ENCODE results near the gene GLMP. TPM values are rescaled to one million over a fixed set of nuclear protein-coding genes. Genes with fewer than 3 reads are reported as not detected.
A peak's percentile ranks its signal among the peaks of the same experiment; 100 is the strongest.

Gene GLMP
- total RNA-seq, 1 donor from 2014 or later, result 67.1 TPM

- no peak for DNase-seq (ENCODE audit: low spot score)
Measured at GRCh38 chr1:156285437-156285836, 10.0 kb downstream of the GLMP start.

GRCh38 chr1:156284757-156285156 is 10.7 kb downstream of the GLMP start:
- DNase-seq (ENCODE audit: low spot score), result no peak

DNA sequence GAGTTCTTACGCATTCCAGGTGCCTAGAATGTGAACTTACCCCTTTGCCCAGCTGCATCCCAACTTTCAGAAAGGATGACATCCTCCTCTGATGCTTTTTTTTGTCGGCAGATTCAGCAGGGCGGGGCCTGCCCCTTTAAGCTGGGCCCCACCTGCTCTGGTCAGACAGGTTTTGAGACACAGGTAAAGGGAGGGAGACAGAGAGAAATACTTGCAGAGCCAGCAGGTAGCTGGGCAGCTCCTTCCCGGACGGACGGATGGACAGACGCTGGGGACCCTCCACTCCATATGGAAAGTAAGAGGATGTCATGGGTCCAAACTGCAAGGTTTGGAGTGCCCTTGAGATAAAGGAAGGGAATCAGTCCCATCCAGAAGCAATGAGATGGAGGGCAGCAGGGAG is 11.4 kb downstream of the GLMP start, which contains the start of gene TMEM79:
Gene TMEM79, plus strand, starts transcription at position 214 of the 400 bp plus-strand sequence. CDS start 902 bp downstream, outside the sequence.
- no peak for DNase-seq (ENCODE audit: low spot score)

- DNase-seq (ENCODE audit: low spot score), result no peak
Measured at GRCh38 chr1:156283521-156283920, 12.0 kb downstream of the GLMP start.

GRCh38 chr1:156282479-156283222 is 12.8 kb downstream of the GLMP start, which contains the start of gene SMG5:
TSS of gene SMG5 (minus strand) at chr1:156282825. CDS start at chr1:156282680, 145 bp downstream.
- DNase-seq (ENCODE audit: low spot score), result peak; percentile 98

GRCh38 chr1:156281693-156282478 is 13.6 kb downstream of the GLMP start:
- peak; percentile 38 for DNase-seq (ENCODE audit: low spot score)

DNA sequence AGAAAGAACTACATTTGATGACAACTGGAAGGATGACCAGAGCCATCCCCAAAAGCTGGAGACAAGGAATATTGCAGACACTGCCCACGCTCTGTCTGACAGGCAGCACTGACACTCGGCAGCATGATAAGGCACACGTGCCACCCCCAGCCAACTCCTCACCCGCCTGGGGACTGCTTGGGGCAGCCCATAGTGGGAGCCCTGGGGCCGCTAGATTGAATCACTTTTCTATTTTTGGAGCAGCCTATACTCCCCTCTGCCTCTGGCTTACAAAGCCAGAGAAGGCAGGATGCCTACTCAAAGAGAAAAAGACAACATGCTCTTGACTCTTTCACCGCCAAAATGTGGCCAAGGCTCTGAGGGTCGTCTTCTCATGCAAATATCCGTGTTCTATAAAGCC is 14.2 kb downstream of the GLMP start:
- DNase-seq (ENCODE audit: low spot score), result no peak

DNA sequence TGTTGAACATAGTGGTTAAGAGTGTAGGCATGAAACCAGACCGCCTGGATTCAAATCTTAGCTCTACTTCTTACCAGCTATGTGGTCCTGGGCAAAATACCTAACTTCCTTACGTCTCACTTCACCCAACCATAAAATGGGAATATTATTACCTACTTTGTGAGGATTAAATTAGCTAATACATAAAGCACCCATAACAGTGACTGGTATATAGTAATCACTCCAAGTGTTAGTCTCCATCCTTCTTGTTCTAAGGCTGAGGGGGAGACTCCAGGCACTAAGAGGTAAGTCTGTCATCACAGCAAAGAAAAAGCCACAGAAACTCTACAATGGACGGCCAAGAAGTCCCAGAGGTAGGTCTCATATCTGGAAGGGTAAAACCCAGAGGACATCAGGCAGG is 15.6 kb downstream of the GLMP start:
- no peak for DNase-seq (ENCODE audit: low spot score)

DNA sequence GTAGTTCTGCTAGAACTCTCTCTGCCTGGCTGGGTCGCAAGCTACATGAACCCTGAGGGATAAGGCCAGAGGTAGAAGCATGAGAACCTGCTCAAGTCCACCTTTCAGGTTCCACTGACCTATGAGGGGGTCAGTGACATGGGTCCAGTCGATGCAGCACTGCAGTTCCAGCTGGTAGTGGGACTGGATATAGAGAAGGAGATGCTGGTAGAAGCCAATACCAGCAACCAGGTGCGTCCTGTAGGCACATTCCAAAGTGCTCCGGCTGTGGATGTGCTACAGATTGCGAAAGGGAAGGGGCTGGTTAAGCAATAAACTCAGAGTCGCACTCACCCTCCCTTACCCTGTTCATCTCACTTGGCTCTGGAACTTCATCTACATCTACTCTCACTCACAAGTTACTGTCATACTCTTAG is 18.5 kb downstream of the GLMP start:
- no peak for DNase-seq (ENCODE audit: low spot score)

- DNase-seq (ENCODE audit: low spot score), result no peak
Measured at GRCh38 chr1:156276532-156276931, 18.9 kb downstream of the GLMP start.

GRCh38 chr1:156270314-156270713 is 25.2 kb downstream of the GLMP start:
- no peak for DNase-seq (ENCODE audit: low spot score)

- DNase-seq (ENCODE audit: low spot score), result no peak
Measured at GRCh38 chr1:156268336-156268735, 27.1 kb downstream of the GLMP start.

DNA sequence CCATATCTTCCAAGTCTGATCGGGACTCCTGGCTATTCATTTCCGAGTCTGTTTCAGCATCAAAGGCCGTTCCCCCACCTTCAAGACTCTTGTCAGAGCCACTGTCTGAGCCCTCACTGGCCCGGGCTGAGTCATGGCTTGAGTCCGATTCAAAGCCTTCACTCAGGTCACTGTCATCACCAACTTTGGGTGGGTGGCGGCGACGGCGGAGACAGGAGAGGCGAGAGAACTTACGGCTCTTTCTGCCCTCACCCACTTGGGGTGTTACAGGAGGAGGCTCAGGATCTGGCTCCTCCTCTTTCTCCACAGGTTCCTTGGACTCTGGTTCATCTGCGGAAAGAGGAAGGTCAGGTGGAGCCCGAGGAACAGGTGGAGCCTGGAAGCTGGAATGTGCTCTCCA is 29.4 kb downstream of the GLMP start:
- no peak for DNase-seq (ENCODE audit: low spot score)

- no peak for DNase-seq (ENCODE audit: low spot score)
Measured at GRCh38 chr1:156263288-156263655, 32.2 kb downstream of the GLMP start.

GRCh38 chr1:156262461-156263287 is 32.8 kb downstream of the GLMP start:
- no peak for DNase-seq (ENCODE audit: low spot score)

DNA sequence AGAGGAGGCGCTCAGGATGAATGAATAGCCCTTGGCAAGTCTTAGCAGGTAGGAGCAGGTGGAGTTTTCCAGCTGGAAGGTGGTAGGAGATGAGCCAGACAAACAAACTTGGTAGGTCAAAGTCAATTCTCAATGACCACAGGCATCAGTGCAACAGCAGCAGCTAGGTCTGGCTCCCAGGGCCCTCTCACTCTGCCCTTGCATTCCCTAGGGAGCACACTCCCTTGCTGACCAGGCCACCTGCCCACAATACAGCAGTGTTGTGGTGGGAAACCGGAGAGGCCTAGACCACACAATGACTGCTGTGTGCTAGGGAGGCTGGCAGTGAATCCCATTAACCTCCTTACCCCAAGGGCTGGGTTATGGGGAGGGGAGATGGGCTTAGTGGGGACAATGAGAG is 34.6 kb downstream of the GLMP start:
- no peak for DNase-seq (ENCODE audit: low spot score)

DNA sequence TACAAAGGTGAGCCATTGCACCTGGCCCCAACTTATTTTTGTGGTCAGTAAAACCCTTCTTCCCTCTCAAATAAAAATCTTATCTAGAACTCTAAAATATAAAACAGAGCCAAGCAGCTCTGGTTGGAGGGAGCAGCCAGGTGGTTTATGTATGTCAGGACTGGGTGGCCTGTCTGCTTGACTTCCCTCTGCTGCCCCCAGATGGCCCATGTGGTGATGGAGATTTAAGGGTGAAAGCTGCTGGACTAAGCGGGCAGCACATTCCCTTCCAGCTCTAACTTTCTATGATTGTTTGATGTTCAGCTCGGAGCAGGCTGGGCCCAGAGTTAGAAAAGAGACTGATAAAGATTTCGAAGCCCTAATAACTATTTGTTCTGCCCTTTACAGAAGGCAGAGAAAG is 35.7 kb downstream of the GLMP start:
- no peak for DNase-seq (ENCODE audit: low spot score)

DNA sequence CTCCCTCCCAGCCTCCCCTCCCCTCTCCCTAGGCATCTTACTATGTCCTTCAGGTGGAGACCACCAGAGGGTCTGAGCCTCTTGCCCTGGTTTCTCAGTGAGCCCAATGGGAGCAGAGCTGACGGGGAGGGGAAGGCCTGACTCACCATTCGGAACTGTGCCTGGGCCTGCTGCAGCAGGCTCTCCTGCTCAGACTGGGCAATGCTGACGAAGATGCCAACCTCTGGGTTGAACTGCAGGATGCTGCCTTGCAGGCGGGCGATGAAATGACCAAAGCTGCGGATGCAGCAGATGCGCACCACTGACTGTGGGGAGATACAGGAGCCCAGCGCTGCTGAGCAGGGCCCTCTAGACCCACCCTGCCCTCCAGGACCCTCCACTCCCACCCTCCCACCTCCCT is 36.6 kb downstream of the GLMP start:
- no peak for DNase-seq (ENCODE audit: low spot score)

DNA sequence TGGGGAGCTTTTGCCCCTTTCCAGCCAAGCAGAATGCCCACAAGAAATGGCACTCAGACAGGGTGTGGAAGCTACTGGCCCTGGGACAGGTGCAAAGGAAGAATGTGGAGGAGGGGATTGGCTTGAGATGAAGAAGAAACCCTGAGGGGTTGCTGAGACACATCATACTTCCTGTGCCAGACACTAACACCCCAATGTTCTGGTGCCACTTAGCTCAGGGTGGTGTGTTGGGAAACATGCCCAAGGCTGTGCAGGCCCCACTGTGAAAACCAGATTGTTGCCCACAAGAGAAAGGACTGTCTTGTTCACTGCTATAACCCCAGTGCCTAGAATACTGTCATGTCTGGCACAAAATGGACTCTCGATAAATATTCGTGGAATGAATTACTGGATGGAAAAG is 37.8 kb downstream of the GLMP start:
- no peak for DNase-seq (ENCODE audit: low spot score)

- no peak for DNase-seq (ENCODE audit: low spot score)
Measured at GRCh38 chr1:156253634-156254033, 41.8 kb downstream of the GLMP start.

DNA sequence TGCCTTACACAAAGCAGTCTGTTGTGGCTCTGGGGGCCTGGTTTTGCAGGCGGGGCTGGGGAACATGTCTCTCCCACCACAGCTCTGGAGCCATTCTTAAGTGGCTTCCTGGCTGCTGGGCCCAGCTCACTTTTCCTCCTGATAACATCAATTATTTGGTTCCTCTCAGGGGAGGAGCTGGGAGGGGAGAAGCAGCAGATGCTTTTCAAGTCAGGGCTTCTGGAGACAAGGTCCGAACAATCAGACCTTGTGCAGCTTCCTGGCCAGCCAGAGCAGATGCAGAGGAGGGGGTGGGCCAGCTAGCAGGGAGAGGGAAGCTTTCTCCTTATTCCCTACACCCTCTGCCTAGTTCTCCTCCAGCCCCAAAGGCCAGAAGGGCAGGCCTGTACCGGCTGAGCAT is 44.0 kb downstream of the GLMP start:
- DNase-seq (ENCODE audit: low spot score), result no peak

DNA sequence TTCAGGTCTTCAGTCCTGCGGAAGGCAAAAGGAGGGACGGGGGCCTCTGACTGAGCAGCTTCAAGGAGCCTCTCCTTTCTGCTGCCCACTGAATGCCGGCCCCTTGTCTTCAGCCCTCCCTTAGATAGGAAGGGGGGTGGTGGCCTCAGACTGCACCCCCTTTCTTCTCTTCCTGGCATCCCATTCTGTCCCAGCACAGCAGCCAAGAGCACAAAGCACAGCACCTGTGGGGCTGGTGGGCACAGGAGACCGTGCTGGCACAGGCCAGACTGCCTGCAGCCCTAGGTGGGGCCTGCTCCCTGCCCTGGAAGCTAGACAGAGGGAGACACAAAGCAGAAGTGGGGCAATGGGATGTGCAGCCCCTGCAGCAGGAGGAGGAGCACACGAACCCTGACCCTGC is 45.9 kb downstream of the GLMP start:
- DNase-seq (ENCODE audit: low spot score), result no peak
